ENCODE results near the gene PLD3.

- TF ChIP-seq, protein P1, sequence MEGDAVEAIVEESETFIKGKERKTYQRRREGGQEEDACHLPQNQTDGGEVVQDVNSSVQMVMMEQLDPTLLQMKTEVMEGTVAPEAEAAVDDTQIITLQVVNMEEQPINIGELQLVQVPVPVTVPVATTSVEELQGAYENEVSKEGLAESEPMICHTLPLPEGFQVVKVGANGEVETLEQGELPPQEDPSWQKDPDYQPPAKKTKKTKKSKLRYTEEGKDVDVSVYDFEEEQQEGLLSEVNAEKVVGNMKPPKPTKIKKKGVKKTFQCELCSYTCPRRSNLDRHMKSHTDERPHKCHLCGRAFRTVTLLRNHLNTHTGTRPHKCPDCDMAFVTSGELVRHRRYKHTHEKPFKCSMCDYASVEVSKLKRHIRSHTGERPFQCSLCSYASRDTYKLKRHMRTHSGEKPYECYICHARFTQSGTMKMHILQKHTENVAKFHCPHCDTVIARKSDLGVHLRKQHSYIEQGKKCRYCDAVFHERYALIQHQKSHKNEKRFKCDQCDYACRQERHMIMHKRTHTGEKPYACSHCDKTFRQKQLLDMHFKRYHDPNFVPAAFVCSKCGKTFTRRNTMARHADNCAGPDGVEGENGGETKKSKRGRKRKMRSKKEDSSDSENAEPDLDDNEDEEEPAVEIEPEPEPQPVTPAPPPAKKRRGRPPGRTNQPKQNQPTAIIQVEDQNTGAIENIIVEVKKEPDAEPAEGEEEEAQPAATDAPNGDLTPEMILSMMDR (conservative IDR thresholded peaks at IDR 0.05; ENCODE audit: low read length): no peak
- TF ChIP-seq EZH2phosphoT487 (IDR thresholded peaks at IDR 0.05; ENCODE audit: borderline replicate concordance, low read depth, low read length): no peak
Measured at GRCh38 chr19:40362160-40362559, 13.7 kb downstream of the PLD3 start.
